ENCODE results near the gene ZCCHC24. TPM values are rescaled to one million over a fixed set of nuclear protein-coding genes. Genes with fewer than 3 reads are reported as not detected.
A peak's percentile ranks its signal among the peaks of the same experiment; 100 is the strongest.

ZCCHC24 gene
- total RNA-seq, 1 donor from 2014 or later, result 180 TPM

DNA sequence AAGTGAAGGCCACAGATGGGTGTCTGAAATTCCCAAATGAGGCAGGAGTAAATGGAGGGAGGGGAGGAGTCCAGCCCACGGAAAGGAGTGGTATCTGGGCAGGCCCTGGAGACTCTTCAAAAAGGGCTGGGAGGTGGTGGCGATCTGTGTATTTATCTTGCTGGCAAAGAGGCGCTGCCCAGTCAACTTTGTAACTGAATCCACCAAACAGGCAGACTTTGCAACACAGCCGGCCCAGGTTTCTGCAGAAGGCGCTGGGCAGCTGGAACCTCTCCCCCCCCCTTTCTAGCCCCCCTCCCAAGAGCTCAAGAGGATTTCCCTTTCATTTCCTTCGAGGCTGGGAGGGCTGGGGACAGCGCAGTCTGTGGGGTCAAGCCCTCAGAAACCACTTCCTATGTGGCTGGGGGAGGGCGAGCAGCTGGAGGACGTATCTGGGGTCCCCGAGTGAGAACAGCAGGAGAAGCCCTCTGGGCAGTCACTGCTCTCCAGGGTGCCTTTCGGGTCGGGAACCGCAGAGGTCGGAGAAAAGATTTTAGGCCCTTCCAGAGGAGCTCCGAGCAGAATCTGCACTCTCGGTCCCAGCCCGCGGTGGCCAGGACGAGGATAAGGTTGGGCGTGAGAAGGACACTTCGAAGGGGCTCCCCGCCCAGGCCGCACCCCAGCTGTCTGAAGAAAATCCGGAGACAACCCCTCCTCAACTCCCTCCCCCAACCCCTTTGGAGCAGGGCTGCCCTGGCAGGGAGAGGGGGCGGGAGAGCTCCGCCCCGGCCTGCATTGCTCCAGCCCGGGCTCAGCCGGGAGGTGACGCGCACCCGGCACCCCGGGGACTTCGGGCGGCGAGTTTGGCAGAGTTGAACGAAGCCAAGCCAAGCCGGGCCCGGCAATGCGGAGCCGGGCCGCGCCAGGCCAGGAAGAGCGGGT lies 965 bp downstream of the ZCCHC24 start:
- no peaks in the 10 kb centered on the region for H3K9me3 ChIP-seq
- TF ChIP-seq, protein P1, sequence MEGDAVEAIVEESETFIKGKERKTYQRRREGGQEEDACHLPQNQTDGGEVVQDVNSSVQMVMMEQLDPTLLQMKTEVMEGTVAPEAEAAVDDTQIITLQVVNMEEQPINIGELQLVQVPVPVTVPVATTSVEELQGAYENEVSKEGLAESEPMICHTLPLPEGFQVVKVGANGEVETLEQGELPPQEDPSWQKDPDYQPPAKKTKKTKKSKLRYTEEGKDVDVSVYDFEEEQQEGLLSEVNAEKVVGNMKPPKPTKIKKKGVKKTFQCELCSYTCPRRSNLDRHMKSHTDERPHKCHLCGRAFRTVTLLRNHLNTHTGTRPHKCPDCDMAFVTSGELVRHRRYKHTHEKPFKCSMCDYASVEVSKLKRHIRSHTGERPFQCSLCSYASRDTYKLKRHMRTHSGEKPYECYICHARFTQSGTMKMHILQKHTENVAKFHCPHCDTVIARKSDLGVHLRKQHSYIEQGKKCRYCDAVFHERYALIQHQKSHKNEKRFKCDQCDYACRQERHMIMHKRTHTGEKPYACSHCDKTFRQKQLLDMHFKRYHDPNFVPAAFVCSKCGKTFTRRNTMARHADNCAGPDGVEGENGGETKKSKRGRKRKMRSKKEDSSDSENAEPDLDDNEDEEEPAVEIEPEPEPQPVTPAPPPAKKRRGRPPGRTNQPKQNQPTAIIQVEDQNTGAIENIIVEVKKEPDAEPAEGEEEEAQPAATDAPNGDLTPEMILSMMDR (IDR thresholded peaks at IDR 0.05), result no peak
- peak overlapping the region; percentile 93 to 95 for H3K4me3 ChIP-seq
- DNase-seq (ENCODE audit: low spot score in 2 of 2), result peak in 1 of 2 donors; percentile 91
- H3K27me3 ChIP-seq, result no peaks in the 10 kb centered on the region
- peaks cover 10 to 43% of the 10 kb centered on the region in 2 donors for H3K4me1 ChIP-seq
- peak overlapping the region; percentile 94 to 99 for H3K27ac ChIP-seq
- intact Hi-C loops (cut with DNase I), result loop anchor here (1.0 to 10.0 kb wide), 5 partner anchors 22 to 472 kb away; no protein-coding TSS in a partner anchor
- H3K36me3 ChIP-seq, result no peaks in the 10 kb centered on the region

DNA sequence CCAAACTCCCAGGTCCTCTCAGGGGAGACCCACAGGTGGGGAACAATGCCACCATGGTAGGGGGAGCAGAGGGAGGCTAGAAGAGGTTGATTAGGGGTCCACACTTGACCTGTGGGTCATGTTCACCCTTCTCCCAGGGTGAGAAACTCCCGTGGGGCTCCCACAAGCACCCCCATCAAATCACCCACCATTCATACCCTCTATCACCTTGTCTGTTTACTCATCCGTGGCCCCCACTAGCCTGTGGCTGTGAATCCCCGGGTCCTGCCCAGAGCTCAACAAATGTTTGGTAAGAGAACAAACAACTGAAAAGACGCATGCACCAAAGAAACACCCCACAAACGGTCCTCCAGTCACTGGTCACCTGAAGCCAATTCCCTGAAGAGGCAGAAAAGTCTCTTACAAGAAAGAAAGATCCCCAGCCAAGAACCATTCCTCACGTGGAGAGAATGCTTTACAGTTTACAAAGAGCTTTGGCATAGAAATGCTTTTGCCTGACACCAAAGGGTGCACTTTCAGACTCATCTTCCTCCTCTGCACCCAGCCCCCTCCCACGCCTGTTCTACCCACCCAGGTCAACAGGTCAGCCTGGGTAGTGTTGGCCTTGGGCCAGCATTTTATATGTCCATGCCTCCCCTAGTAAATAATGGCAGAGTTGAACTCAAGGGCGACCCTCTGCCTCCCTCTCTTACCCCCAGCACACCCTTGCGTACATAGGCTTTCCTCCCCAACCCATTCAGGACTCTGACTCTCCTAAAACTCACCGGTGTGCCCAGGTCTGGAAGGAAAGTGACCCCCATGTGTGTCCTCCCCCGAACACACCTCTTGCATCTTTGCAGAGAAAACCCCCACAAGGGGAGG lies 1.9 kb downstream of the ZCCHC24 start:
- peaks cover 10 to 45% of the 10 kb centered on the region in 2 donors for H3K4me1 ChIP-seq
- H3K27me3 ChIP-seq, result no peaks in the 10 kb centered on the region
- TF ChIP-seq, protein P1 (IDR thresholded peaks at IDR 0.05), result no peak
- H3K9me3 ChIP-seq, result no peaks in the 10 kb centered on the region
- peak overlapping the region; percentile 94 to 99 for H3K27ac ChIP-seq
- H3K36me3 ChIP-seq, result no peaks in the 10 kb centered on the region
- DNase-seq (ENCODE audit: low spot score in 2 of 2), result no peak
- intact Hi-C loops (cut with DNase I), result loop anchor here (2.0 to 10.0 kb wide), 3 partner anchors 21 to 471 kb away; no protein-coding TSS in a partner anchor
- peak overlapping the region; percentile 93 to 95 for H3K4me3 ChIP-seq

DNA sequence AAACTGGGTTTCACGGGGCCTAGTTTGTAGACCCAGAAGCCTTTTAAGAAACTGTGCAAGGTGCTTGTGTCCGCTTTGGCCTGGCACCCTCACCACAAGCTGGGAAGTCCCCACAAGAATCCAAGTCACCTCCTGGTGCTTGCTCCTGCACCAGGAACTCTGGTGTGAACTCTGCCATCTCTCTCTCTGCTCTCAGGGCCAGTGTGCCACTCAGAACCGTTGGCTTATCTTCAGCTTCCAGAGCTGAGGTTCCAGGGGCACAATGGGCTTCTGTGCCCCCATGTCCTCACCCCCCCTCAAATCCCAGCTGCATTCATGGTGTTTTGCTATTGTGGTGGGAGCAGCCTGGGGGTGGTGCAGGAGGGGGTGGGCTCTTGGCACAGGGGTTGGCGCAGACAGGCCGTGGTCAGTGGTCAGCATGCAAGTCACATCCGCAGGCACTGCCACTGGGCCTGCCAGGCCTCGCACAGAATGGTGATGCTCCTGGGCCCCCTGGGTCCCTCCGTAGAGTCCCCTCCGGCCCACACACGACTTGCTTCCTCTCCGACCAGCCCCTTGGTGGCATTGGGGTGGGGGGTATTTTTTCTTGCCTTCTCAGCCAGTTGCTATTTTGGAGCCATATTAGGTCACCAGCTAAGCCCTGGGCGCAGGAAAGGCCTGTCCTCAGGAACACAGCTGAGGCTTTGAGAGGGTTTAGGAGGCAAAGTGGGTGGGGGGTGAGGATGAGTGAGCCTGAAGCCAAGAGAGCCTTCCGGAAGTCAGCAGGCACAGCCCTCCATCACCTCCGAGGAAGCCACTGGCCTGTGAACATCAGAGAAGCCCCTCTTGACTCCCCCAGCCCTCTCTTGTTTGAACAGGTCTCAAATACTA lies 3.0 kb downstream of the ZCCHC24 start:
- Histone ChIP-seq H3K27me3 (no peaks in the 10 kb centered on the region), H3K9me3 (no peaks in the 10 kb centered on the region), H3K27ac (peak overlapping the region; percentile 26 to 94), H3K36me3 (no peaks in the 10 kb centered on the region), H3K4me1 (peaks cover 10 to 51% of the 10 kb centered on the region in 2 donors), H3K4me3 (peak overlapping the region; percentile 93 to 95)
- intact Hi-C loops (cut with DNase I), result loop anchor here (5.0 to 10.0 kb wide), 2 partner anchors 198 to 470 kb away; no protein-coding TSS in a partner anchor
- TF ChIP-seq, protein P1 (IDR thresholded peaks at IDR 0.05), result no peak
- peak in 1 of 2 donors; percentile 64 for DNase-seq (ENCODE audit: low spot score in 2 of 2)

DNA sequence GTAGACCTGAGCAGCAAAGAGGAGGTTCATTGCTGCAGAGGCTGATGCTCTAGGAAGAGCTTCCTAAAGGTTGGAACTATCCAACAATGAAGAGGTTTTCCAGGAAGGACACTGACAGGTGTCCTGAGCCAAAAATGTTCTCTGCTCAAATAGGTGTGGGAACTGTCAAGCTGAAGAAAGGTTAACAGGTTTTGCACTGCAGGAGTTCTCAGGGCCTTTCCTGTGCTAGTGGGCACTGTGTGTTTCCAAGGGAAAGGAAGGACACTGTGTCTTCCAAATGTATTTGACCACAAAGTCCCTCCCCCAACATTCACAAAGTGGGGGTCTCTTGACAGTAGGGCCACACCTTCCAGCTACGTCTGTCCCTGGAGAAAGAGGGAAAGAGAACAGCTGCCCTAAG lies 4.0 kb downstream of the ZCCHC24 start:
- H3K4me1 ChIP-seq, result peaks cover 13 to 54% of the 10 kb centered on the region in 2 donors
- H3K4me3 ChIP-seq, result peak overlapping the region in 1 of 2 donors; percentile 95
- no peaks in the 10 kb centered on the region for H3K27me3 ChIP-seq
- TF ChIP-seq, protein P1 (IDR thresholded peaks at IDR 0.05), result no peak
- DNase-seq (ENCODE audit: low spot score in 2 of 2), result no peak
- intact Hi-C loops (cut with DNase I), result loop anchor here (5.0 to 10.0 kb wide), 2 partner anchors 197 to 469 kb away; no protein-coding TSS in a partner anchor
- no peaks in the 10 kb centered on the region for H3K9me3 ChIP-seq
- peak overlapping the region in 1 of 2 donors; percentile 70 for H3K27ac ChIP-seq
- no peaks in the 10 kb centered on the region for H3K36me3 ChIP-seq

Data from ascending aorta (tissue), 2 donors.